CD14-positive monocyte (primary cell): ENCODE measurements around the gene TNIP3. TPM values are rescaled to one million over a fixed set of nuclear protein-coding genes. Genes with fewer than 3 reads are reported as not detected.

ENCODE experiments used
- DNase-seq, 3 donors: peaks; one replicate each; pipeline ENCODE4 v3.0.0-alpha.2; 2011 to 2022
- H2AFZ ChIP-seq: 2 replicates; pipeline ENCODE4 v1.6.0; 2012; ENCODE audit warnings: mild to moderate bottlenecking, low read depth, low read length, inconsistent platforms; ENCODE audit not compliant: insufficient read depth, poor library complexity, severe bottlenecking
- H3K27ac ChIP-seq, 2 donors: 1 replicate in 1 of 2; 2 replicates in 1 of 2; pipeline ENCODE4 v1.5.1; 2012 to 2013; ENCODE audit warnings: low read length in 2 of 2, control low read depth in 1 of 2, inconsistent platforms in 1 of 2, low read depth in 1 of 2, mild to moderate bottlenecking in 1 of 2
- H3K27me3 ChIP-seq, 2 donors: one replicate each; pipeline versions ENCODE4 v1.6.0 to v1.6.1; 2011 to 2013; ENCODE audit warnings: low read length in 2 of 2; ENCODE audit not compliant: control insufficient read depth in 2 of 2, insufficient read depth in 2 of 2
- H3K36me3 ChIP-seq, 2 donors: replicated peaks in 1 of 2; 1 replicate in 1 of 2; 2 replicates in 1 of 2; pipeline versions ENCODE4 v1.5.1 to v1.6.1; 2012 to 2013; ENCODE audit warnings: low read length in 2 of 2, control low read depth in 1 of 2, inconsistent platforms in 1 of 2, mild to moderate bottlenecking in 1 of 2; ENCODE audit not compliant: insufficient read depth in 2 of 2, control insufficient read depth in 1 of 2
- H3K4me1 ChIP-seq, 2 donors: 1 replicate in 1 of 2; 2 replicates in 1 of 2; pipeline versions ENCODE4 v1.5.1 to v1.6.1; 2012 to 2013; ENCODE audit warnings: low read length in 2 of 2, control low read depth in 1 of 2, inconsistent platforms in 1 of 2, mild to moderate bottlenecking in 1 of 2, moderate library complexity in 1 of 2; ENCODE audit not compliant: insufficient read depth in 2 of 2, control insufficient read depth in 1 of 2
- H3K4me2 ChIP-seq: replicated peaks from 2 replicates; pipeline ENCODE3; 2012; ENCODE audit warnings: low read length, moderate library complexity, mild to moderate bottlenecking; ENCODE audit not compliant: poor library complexity, severe bottlenecking; ENCODE audit errors: extremely low read depth
- H3K4me3 ChIP-seq, 3 experiments: fragments of 200-600 bp in 1 of 3; sonication (generic) in 1 of 3; replicated peaks in 1 of 3; 1 replicate in 2 of 3; 2 replicates in 1 of 3; pipeline ENCODE4 v1.5.1; 2011 to 2013; ENCODE audit warnings: low read length in 3 of 3, mild to moderate bottlenecking in 3 of 3, control low read depth in 2 of 3, low read depth in 2 of 3, inconsistent platforms in 1 of 3, moderate library complexity in 1 of 3
- H3K79me2 ChIP-seq: 2 replicates; pipeline ENCODE4 v1.6.0; 2012; ENCODE audit warnings: mild to moderate bottlenecking, control low read depth, inconsistent platforms, low read length, moderate library complexity; ENCODE audit not compliant: insufficient read depth
- H3K9ac ChIP-seq: 2 replicates; pipeline ENCODE4 v1.6.0; 2017; ENCODE audit warnings: low read length, mild to moderate bottlenecking; ENCODE audit not compliant: insufficient read depth, poor library complexity, severe bottlenecking
- H3K9me3 ChIP-seq, 2 donors: replicated peaks in 1 of 2; 1 replicate in 1 of 2; 2 replicates in 1 of 2; pipeline versions ENCODE4 v1.5.1 to v1.6.1; 2012 to 2013; ENCODE audit warnings: low read length in 2 of 2, control low read depth in 1 of 2; ENCODE audit not compliant: control insufficient read depth in 1 of 2, insufficient read depth in 1 of 2
- H4K20me1 ChIP-seq: 2 replicates; pipeline ENCODE4 v1.6.0; 2012; ENCODE audit warnings: mild to moderate bottlenecking, low read length, control low read depth, moderate library complexity; ENCODE audit not compliant: insufficient read depth
- H3K27ac Mint-ChIP-seq, 7 donors: one replicate each; pipeline ENCODE4 v1.8.0; 2020; ENCODE audit warnings: mild to moderate bottlenecking in 7 of 7, mixed read lengths in 7 of 7, moderate library complexity in 6 of 7, inconsistent platforms in 2 of 7
- H3K27me3 Mint-ChIP-seq, 3 donors: one replicate each; pipeline ENCODE4 v1.8.0; 2021 to 2022; ENCODE audit warnings: low read depth in 3 of 3, mild to moderate bottlenecking in 3 of 3, mixed read lengths in 3 of 3, moderate library complexity in 3 of 3, inconsistent platforms in 1 of 3
- H3K36me3 Mint-ChIP-seq, 2 donors: one replicate each; pipeline ENCODE4 v1.8.0; 2020; ENCODE audit warnings: mixed read lengths in 2 of 2, inconsistent platforms in 1 of 2, mild to moderate bottlenecking in 1 of 2
- H3K4me1 Mint-ChIP-seq: one replicate; pipeline ENCODE4 v1.8.0; 2020; ENCODE audit warnings: mild to moderate bottlenecking, mixed read lengths
- H3K4me3 Mint-ChIP-seq, 2 donors: one replicate each; pipeline ENCODE4 v1.8.0; 2020; ENCODE audit warnings: mild to moderate bottlenecking in 2 of 2, mixed read lengths in 2 of 2, moderate library complexity in 1 of 2
- H3K9me3 Mint-ChIP-seq, 7 donors: one replicate each; pipeline ENCODE4 v1.8.0; 2020 to 2022; ENCODE audit warnings: mixed read lengths in 7 of 7, mild to moderate bottlenecking in 6 of 7, moderate library complexity in 6 of 7, inconsistent platforms in 2 of 7
- CTCF ChIP-seq: fragments of 200-600 bp; IDR thresholded peaks from one replicate; pipeline ENCODE4 v1.8.0; 2022; ENCODE audit warnings: antibody characterized with exemption, mild to moderate bottlenecking
- WGBS: methylation state at CpG from one replicate; pipeline ENCODE4 v1.1.5; 2013; ENCODE audit warnings: missing lambda C conversion rate; ENCODE audit not compliant: insufficient coverage; 5-methylcytosine and 5-hydroxymethylcytosine counted together
- intact Hi-C, 2 donors: fragments of 100-400 bp; cut with micrococcal nuclease; formaldehyde crosslinking; loops; one replicate each; pipeline versions ENCODE4 v1.15.0 to v1.15.1; 2023
- polyA plus RNA-seq, 3 donors: library from polyadenylated mRNA; depleted of rRNA in 1 of 3; unstranded in 2 of 3; stranded (reverse) in 1 of 3; fragments of 300-500 nt in 2 of 3; fragments of >200 nt in 1 of 3; fragmentation: Illumina TruSeq in 2 of 3; gene quantifications; 1 replicate in 2 of 3; 2 replicates in 1 of 3; pipeline ENCODE4 v1.2.3, GENCODE V29; 2012 to 2021

TNIP3 gene
- polyA plus RNA-seq, 3 donors: 0.20 TPM; not detected in 2

GRCh38 chr4:121139533-121140222, 24.4 kb downstream of the TNIP3 start:
- Histone ChIP-seq H3K4me2 (no peak overlapping the region), H3K4me3 (no peak overlapping the region), H3K27me3 (no peaks in the 10 kb centered on the region), H3K27ac (no peak overlapping the region), H2AFZ (no peak overlapping the region), H4K20me1 (no peaks in the 10 kb centered on the region), H3K9ac (no peak overlapping the region), H3K9me3 (no peaks in the 10 kb centered on the region), H3K79me2 (no peaks in the 10 kb centered on the region), H3K4me1 (no peaks in the 10 kb centered on the region), H3K36me3 (no peaks in the 10 kb centered on the region)
- 97% methylated on average over 4 of the region's 7 CpGs for WGBS
- Mint-ChIP-seq H3K9me3 (no peaks in the 10 kb centered on the region), H3K27me3 (peaks cover 0 to 4% (median 0%) of the 10 kb centered on the region in 3 donors), H3K4me1 (no peaks in the 10 kb centered on the region), H3K36me3 (no peaks in the 10 kb centered on the region), H3K4me3 (no peak overlapping the region), H3K27ac (no peak overlapping the region)
- no peak for TF ChIP-seq CTCF
- intact Hi-C loops: no loop called here
- no peak for DNase-seq

- no peak overlapping the region for H3K4me2 ChIP-seq
- intact Hi-C loops: no loop called here
- H3K4me3 Mint-ChIP-seq: no peak overlapping the region
- H3K4me1 Mint-ChIP-seq: peaks cover 1% of the 10 kb centered on the region
- no peak overlapping the region for H3K27ac ChIP-seq
- H3K79me2 ChIP-seq: no peaks in the 10 kb centered on the region
- no peak for DNase-seq
- no peak overlapping the region for H3K4me3 ChIP-seq
- no peaks in the 10 kb centered on the region for H3K4me1 ChIP-seq
- 100% methylated on average over 1 of the region's 5 CpGs for WGBS
- no peaks in the 10 kb centered on the region for H3K27me3 ChIP-seq
- no peaks in the 10 kb centered on the region for H3K36me3 Mint-ChIP-seq
- H3K27ac Mint-ChIP-seq: no peak overlapping the region
- no peaks in the 10 kb centered on the region for H3K9me3 ChIP-seq
- H4K20me1 ChIP-seq: no peaks in the 10 kb centered on the region
- no peaks in the 10 kb centered on the region for H3K9me3 Mint-ChIP-seq
- no peak overlapping the region for H2AFZ ChIP-seq
- H3K36me3 ChIP-seq: no peaks in the 10 kb centered on the region
- H3K9ac ChIP-seq: no peak overlapping the region
- H3K27me3 Mint-ChIP-seq: peaks cover 0 to 5% (median 0%) of the 10 kb centered on the region in 3 donors
- no peak for TF ChIP-seq CTCF
Measured at GRCh38 chr4:121138039-121138825, 25.9 kb downstream of the TNIP3 start.
